GM23338 (cell line): ENCODE data around the gene MTFR1L. TPM values are rescaled to one million over a fixed set of nuclear protein-coding genes. Genes with fewer than 3 reads are reported as not detected.
A peak's percentile ranks its signal among the peaks of the same experiment; 100 is the strongest.

ENCODE experiments used
- ATAC-seq: fragments of 200-7000 bp; cut with Tn5 transposase; 3 replicates; pipeline ENCODE4 v1.9.1; 2020
- DNase-seq: peaks from one replicate; pipeline ENCODE4 v3.0.0-alpha.2; 2015; ENCODE audit warnings: low spot score
- H2AFZ ChIP-seq: fragments of 200-600 bp; sonication (generic); 2 replicates; pipeline ENCODE4 v1.8.0; 2016; ENCODE audit warnings: antibody characterized with exemption, mild to moderate bottlenecking, moderate library complexity
- H3F3A ChIP-seq: fragments of 200-600 bp; sonication (generic); replicated peaks from 2 replicates; pipeline ENCODE4 v1.8.0; 2017; ENCODE audit warnings: antibody characterized with exemption, mixed run types, low read depth
- H3K27ac ChIP-seq: fragments of 200-600 bp; sonication (generic); 2 replicates; pipeline ENCODE4 v1.6.1; 2016; ENCODE audit warnings: low read depth
- H3K27me3 ChIP-seq: fragments of 200-600 bp; sonication (generic); 2 replicates; pipeline ENCODE4 v1.8.0; 2016; ENCODE audit warnings: mild to moderate bottlenecking, mixed run types, moderate library complexity; ENCODE audit not compliant: insufficient read depth
- H3K36me3 ChIP-seq: fragments of 200-600 bp; sonication (generic); 2 replicates; pipeline ENCODE4 v1.8.0; 2016; ENCODE audit warnings: mild to moderate bottlenecking; ENCODE audit not compliant: insufficient read depth
- H3K4me1 ChIP-seq: fragments of 200-600 bp; sonication (generic); 2 replicates; pipeline ENCODE4 v1.8.0; 2016; ENCODE audit warnings: mild to moderate bottlenecking, moderate library complexity; ENCODE audit not compliant: insufficient read depth
- H3K4me2 ChIP-seq: fragments of 200-600 bp; sonication (generic); 2 replicates; pipeline ENCODE4 v1.7.1; 2017; ENCODE audit warnings: mixed run types
- H3K4me3 ChIP-seq: fragments of 200-600 bp; sonication (generic); 2 replicates; pipeline ENCODE4 v1.6.1; 2016; ENCODE audit warnings: mixed run types
- H3K79me2 ChIP-seq: fragments of 200-600 bp; sonication (generic); replicated peaks from 2 replicates; pipeline ENCODE4 v1.8.0; 2017; ENCODE audit warnings: mild to moderate bottlenecking; ENCODE audit not compliant: insufficient read depth
- H3K9me2 ChIP-seq: fragments of 200-600 bp; sonication (generic); 2 replicates; pipeline ENCODE4 v1.8.0; 2017; ENCODE audit not compliant: insufficient read depth
- H4K20me1 ChIP-seq: fragments of 200-600 bp; sonication (generic); replicated peaks from 2 replicates; pipeline ENCODE4 v1.8.0; 2017; ENCODE audit warnings: mild to moderate bottlenecking; ENCODE audit not compliant: insufficient read depth
- H3K27ac Mint-ChIP-seq: 2 replicates; pipeline ENCODE4 v1.8.0; 2020; ENCODE audit warnings: inconsistent platforms, mild to moderate bottlenecking, moderate library complexity, mixed read lengths
- H3K27me3 Mint-ChIP-seq: 3 replicates; pipeline ENCODE4 v1.8.0; 2022; ENCODE audit warnings: low read depth, mild to moderate bottlenecking, moderate library complexity, mixed read lengths, inconsistent platforms; ENCODE audit not compliant: insufficient read depth, poor library complexity
- H3K36me3 Mint-ChIP-seq: 3 replicates; pipeline ENCODE4 v1.8.0; 2021; ENCODE audit warnings: low read depth, mild to moderate bottlenecking, inconsistent platforms, moderate library complexity, mixed read lengths
- H3K4me1 Mint-ChIP-seq: 3 replicates; pipeline ENCODE4 v1.8.0; 2020; ENCODE audit warnings: mild to moderate bottlenecking, inconsistent platforms, mixed read lengths
- H3K4me3 Mint-ChIP-seq: 3 replicates; pipeline ENCODE4 v1.8.0; 2021; ENCODE audit warnings: moderate library complexity, mild to moderate bottlenecking, inconsistent platforms, mixed read lengths
- H3K9me3 Mint-ChIP-seq: 3 replicates; pipeline ENCODE4 v1.8.0; 2020; ENCODE audit warnings: moderate library complexity, mild to moderate bottlenecking, inconsistent platforms, mixed read lengths
- CREB1 ChIP-seq: fragments of 250-450 bp; sonication (Bioruptor Pico); IDR thresholded peaks from 2 replicates; pipeline ENCODE4 v1.5.0; 2020; ENCODE audit warnings: low read depth, mild to moderate bottlenecking, moderate library complexity
- EZH2 ChIP-seq: fragments of 200-600 bp; sonication (generic); IDR thresholded peaks from one replicate; pipeline ENCODE4 v1.8.0; 2017; ENCODE audit warnings: antibody characterized with exemption, mild to moderate bottlenecking, low read depth; ENCODE audit not compliant: unreplicated experiment
- EZH2phosphoT487 ChIP-seq: fragments of 200-600 bp; sonication (generic); IDR thresholded peaks from one replicate; pipeline ENCODE4 v1.8.1; 2018; ENCODE audit warnings: antibody characterized with exemption; ENCODE audit not compliant: unreplicated experiment
- JUNB ChIP-seq: IDR thresholded peaks from one replicate; pipeline ENCODE4 v1.6.1; 2016; ENCODE audit warnings: antibody characterized with exemption; ENCODE audit not compliant: unreplicated experiment
- NANOG ChIP-seq: IDR thresholded peaks from 2 replicates; pipeline ENCODE4 v1.6.1; 2016; ENCODE audit warnings: antibody characterized with exemption, borderline replicate concordance
- POLR2AphosphoS5 ChIP-seq: IDR thresholded peaks from 2 replicates; pipeline ENCODE4 v1.6.1; 2016; ENCODE audit warnings: antibody characterized with exemption, low read depth
- STAT1 ChIP-seq: IDR thresholded peaks from one replicate; pipeline ENCODE4 v1.6.1; 2016; ENCODE audit warnings: antibody characterized with exemption; ENCODE audit not compliant: unreplicated experiment
- ZNF114 ChIP-seq: fragments of 250-450 bp; sonication (Bioruptor Pico); IDR thresholded peaks from 2 replicates; pipeline ENCODE4 v1.5.0; 2020; ENCODE audit warnings: mild to moderate bottlenecking, moderate library complexity
- ZNF331 ChIP-seq: fragments of 250-450 bp; sonication (Bioruptor Pico); IDR thresholded peaks from 2 replicates; pipeline ENCODE4 v1.5.0; 2020; ENCODE audit warnings: low read depth, mild to moderate bottlenecking, moderate library complexity
- polyA plus RNA-seq: library from polyadenylated mRNA; unstranded; fragments of >200 nt; fragmentation: Nextera tagmentation; extraction: Ambion mirVana; gene quantifications from 2 replicates; pipeline ENCODE4 v1.2.1, GENCODE V29; 2016
- total RNA-seq: library from RNA; depleted of rRNA; stranded (reverse); fragments of >200 nt; shearing (Covaris generic); gene quantifications from 2 replicates; pipeline ENCODE4 v1.2.3, GENCODE V29; 2014
- TF ChIP-seq, protein P1 (sequence below), 2 experiments: fragments of 200-600 bp in 1 of 2; sonication (generic) in 1 of 2; conservative IDR thresholded peaks; 2 replicates each; pipeline versions ENCODE4 v1.5.1 to v1.6.1; 2016 to 2017; ENCODE audit warnings: antibody characterized with exemption in 2 of 2, low read depth in 2 of 2, mild to moderate bottlenecking in 2 of 2, moderate library complexity in 1 of 2
- TF ChIP-seq, protein P2 (sequence below): IDR thresholded peaks from one replicate; pipeline ENCODE4 v1.6.1; 2018; ENCODE audit warnings: antibody characterized with exemption; ENCODE audit not compliant: unreplicated experiment
- TF ChIP-seq, protein P3 (sequence below): IDR thresholded peaks from 2 replicates; pipeline ENCODE4 v1.6.1; 2016; ENCODE audit warnings: antibody characterized with exemption

MTFR1L gene
- total and polyA plus RNA-seq, 2 experiments from 2014 or later: 14.8 to 22.7 TPM

DNA sequence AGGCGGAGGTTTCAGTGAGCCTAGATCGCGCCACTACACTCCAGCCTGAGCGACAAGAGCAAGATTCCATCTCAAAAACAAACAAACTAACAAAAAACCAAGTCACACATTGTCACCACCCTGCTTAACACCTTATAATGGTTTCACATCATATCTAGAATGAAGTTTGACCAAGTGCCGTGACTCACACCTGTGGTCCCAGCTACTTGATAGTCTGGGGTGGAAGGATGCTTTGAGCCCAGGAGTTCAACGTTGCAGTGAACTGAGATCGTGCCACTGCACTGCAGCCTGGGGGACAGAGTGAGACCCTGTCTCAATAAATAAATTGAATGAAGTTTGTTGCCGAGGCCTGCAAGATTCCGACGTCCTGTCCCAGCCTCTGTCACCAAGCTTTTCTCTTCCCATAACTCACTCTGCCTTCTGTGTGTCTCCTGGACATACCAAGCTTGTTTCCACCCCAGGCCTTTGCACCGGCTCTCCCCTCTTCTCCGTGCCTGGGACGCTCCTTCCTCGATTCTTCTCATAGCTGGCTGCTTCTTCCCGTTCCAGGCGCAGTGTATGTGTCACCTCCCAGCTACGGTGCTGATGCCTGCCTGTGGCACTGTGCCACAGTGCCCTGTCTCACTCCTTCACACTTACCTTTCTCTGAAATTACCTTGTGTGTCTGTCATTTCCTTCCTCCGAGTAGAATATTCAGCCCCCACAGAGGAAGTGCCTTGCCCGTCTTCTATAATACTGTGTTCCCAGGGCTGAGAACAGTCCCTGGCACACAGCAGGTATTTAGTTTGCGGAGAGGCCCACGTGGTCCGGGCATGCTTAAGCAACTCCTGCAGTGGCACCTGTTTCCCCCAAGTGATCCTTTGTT is 23.6 kb upstream of the MTFR1L start:
- H3K36me3 ChIP-seq: no peaks in the 10 kb centered on the region
- H3K4me3 ChIP-seq: no peak overlapping the region
- TF ChIP-seq STAT1 (no peak), EZH2 (no peak), CREB1 (CRISPR knock-in tag) (no peak), JUNB (no peak), EZH2phosphoT487 (no peak), NANOG (no peak), ZNF331 (no peak), ZNF114 (CRISPR knock-in tag) (no peak), POLR2AphosphoS5 (no peak)
- TF ChIP-seq, protein P1, sequence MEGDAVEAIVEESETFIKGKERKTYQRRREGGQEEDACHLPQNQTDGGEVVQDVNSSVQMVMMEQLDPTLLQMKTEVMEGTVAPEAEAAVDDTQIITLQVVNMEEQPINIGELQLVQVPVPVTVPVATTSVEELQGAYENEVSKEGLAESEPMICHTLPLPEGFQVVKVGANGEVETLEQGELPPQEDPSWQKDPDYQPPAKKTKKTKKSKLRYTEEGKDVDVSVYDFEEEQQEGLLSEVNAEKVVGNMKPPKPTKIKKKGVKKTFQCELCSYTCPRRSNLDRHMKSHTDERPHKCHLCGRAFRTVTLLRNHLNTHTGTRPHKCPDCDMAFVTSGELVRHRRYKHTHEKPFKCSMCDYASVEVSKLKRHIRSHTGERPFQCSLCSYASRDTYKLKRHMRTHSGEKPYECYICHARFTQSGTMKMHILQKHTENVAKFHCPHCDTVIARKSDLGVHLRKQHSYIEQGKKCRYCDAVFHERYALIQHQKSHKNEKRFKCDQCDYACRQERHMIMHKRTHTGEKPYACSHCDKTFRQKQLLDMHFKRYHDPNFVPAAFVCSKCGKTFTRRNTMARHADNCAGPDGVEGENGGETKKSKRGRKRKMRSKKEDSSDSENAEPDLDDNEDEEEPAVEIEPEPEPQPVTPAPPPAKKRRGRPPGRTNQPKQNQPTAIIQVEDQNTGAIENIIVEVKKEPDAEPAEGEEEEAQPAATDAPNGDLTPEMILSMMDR (conservative IDR thresholded peaks at IDR 0.05; ENCODE audit: low read depth in 2 of 2): no peak
- TF ChIP-seq, protein P2, sequence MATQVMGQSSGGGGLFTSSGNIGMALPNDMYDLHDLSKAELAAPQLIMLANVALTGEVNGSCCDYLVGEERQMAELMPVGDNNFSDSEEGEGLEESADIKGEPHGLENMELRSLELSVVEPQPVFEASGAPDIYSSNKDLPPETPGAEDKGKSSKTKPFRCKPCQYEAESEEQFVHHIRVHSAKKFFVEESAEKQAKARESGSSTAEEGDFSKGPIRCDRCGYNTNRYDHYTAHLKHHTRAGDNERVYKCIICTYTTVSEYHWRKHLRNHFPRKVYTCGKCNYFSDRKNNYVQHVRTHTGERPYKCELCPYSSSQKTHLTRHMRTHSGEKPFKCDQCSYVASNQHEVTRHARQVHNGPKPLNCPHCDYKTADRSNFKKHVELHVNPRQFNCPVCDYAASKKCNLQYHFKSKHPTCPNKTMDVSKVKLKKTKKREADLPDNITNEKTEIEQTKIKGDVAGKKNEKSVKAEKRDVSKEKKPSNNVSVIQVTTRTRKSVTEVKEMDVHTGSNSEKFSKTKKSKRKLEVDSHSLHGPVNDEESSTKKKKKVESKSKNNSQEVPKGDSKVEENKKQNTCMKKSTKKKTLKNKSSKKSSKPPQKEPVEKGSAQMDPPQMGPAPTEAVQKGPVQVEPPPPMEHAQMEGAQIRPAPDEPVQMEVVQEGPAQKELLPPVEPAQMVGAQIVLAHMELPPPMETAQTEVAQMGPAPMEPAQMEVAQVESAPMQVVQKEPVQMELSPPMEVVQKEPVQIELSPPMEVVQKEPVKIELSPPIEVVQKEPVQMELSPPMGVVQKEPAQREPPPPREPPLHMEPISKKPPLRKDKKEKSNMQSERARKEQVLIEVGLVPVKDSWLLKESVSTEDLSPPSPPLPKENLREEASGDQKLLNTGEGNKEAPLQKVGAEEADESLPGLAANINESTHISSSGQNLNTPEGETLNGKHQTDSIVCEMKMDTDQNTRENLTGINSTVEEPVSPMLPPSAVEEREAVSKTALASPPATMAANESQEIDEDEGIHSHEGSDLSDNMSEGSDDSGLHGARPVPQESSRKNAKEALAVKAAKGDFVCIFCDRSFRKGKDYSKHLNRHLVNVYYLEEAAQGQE: no peak
- TF ChIP-seq, protein P3, sequence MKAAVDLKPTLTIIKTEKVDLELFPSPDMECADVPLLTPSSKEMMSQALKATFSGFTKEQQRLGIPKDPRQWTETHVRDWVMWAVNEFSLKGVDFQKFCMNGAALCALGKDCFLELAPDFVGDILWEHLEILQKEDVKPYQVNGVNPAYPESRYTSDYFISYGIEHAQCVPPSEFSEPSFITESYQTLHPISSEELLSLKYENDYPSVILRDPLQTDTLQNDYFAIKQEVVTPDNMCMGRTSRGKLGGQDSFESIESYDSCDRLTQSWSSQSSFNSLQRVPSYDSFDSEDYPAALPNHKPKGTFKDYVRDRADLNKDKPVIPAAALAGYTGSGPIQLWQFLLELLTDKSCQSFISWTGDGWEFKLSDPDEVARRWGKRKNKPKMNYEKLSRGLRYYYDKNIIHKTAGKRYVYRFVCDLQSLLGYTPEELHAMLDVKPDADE: no peak
- peaks cover 3% of the 10 kb centered on the region for H3K4me1 ChIP-seq
- DNase-seq (no peak), ATAC-seq (peak; percentile 17)
- peaks cover 5% of the 10 kb centered on the region; the same call in 1 of the 2 replicates for H3F3A ChIP-seq
- peak overlapping the region; percentile 29; the same call in 1 of the 2 replicates for H3K27ac ChIP-seq
- no peaks in the 10 kb centered on the region for H3K79me2 ChIP-seq
- Mint-ChIP-seq H3K4me1 (peaks cover 28% of the 10 kb centered on the region), H3K36me3 (peaks cover 5% of the 10 kb centered on the region; the same call in 1 of the 3 replicates), H3K27me3 (peaks cover 20% of the 10 kb centered on the region), H3K4me3 (peak overlapping the region; percentile 25; the same call in 1 of the 3 replicates), H3K27ac (peak overlapping the region; percentile 29; the same call in 1 of the 2 replicates), H3K9me3 (no peaks in the 10 kb centered on the region)
- no peaks in the 10 kb centered on the region for H4K20me1 ChIP-seq
- no peaks in the 10 kb centered on the region for H3K27me3 ChIP-seq
- H2AFZ ChIP-seq: peak overlapping the region; percentile 85
- 0 out of 2 replicates have a peak overlapping the region, but pooled peaks have one; percentile 1 for H3K4me2 ChIP-seq
- H3K9me2 ChIP-seq: no peaks in the 10 kb centered on the region
